Transverse colon (tissue), 4 donors: ENCODE data around the gene CMTM7. TPM values are rescaled to one million over a fixed set of nuclear protein-coding genes. Genes with fewer than 3 reads are reported as not detected.

ENCODE experiments used
- DNase-seq: peaks from one replicate; pipeline ENCODE4 v3.0.0-alpha.2; 2019
- H3K27ac ChIP-seq, 4 donors: fragments of 200-600 bp; sonication (generic); 2 replicates each; pipeline ENCODE4 v1.5.1; 2016 to 2018; ENCODE audit warnings: inconsistent platforms in 4 of 4
- H3K27me3 ChIP-seq: fragments of 200-600 bp; sonication (generic); 2 replicates; pipeline ENCODE4 v1.5.1; 2017; ENCODE audit warnings: inconsistent platforms
- H3K36me3 ChIP-seq, 4 donors: fragments of 200-600 bp; sonication (generic); 2 replicates each; pipeline ENCODE4 v1.5.1; 2017 to 2019; ENCODE audit warnings: inconsistent platforms in 4 of 4
- H3K4me1 ChIP-seq, 4 donors: fragments of 200-600 bp; sonication (generic); 2 replicates each; pipeline ENCODE4 v1.5.1; 2017 to 2020; ENCODE audit warnings: inconsistent platforms in 4 of 4
- H3K4me3 ChIP-seq, 4 donors: fragments of 200-600 bp; sonication (generic); 1 replicate in 1 of 4; 2 replicates in 3 of 4; pipeline versions ENCODE4 v1.5.1 to v1.6.1; 2017 to 2019; ENCODE audit warnings: inconsistent platforms in 4 of 4
- H3K9me3 ChIP-seq, 2 donors: fragments of 200-600 bp; sonication (generic); 2 replicates each; pipeline ENCODE4 v1.5.1; 2017 to 2019; ENCODE audit warnings: inconsistent platforms in 2 of 2
- CTCF ChIP-seq, 5 experiments: fragments of 200-600 bp in 3 of 5; fragments of 450-650 bp in 2 of 5; sonication (generic) in 3 of 5; IDR thresholded peaks; 1 replicate in 2 of 5; 2 replicates in 3 of 5; pipeline ENCODE4 v1.5.1; 2016 to 2017; ENCODE audit warnings: antibody characterized with exemption in 5 of 5, inconsistent platforms in 3 of 5, mild to moderate bottlenecking in 2 of 5, moderate library complexity in 1 of 5
- EP300 ChIP-seq: sonication (generic); formaldehyde crosslinking; IDR thresholded peaks from one replicate; pipeline ENCODE4 v1.6.1; 2017; ENCODE audit warnings: antibody characterized with exemption, low read depth
- POLR2A ChIP-seq: fragments of 450-650 bp; IDR thresholded peaks from one replicate; pipeline ENCODE4 v1.6.1; 2016; ENCODE audit warnings: antibody characterized with exemption, mild to moderate bottlenecking, moderate library complexity
- POLR2AphosphoS5 ChIP-seq, 3 donors: sonication (generic); formaldehyde crosslinking; IDR thresholded peaks; one replicate each; pipeline ENCODE4 v1.6.1; 2016; ENCODE audit warnings: antibody characterized with exemption in 3 of 3
- WGBS, 2 donors: methylation state at CpG; one replicate each; pipeline ENCODE4 v1.1.5; 2018; ENCODE audit warnings: low coverage in 1 of 2; 5-methylcytosine and 5-hydroxymethylcytosine counted together
- in situ Hi-C, 4 donors: fragments of 200-750 bp; cut with MboI; loops; one replicate each; pipeline versions ENCODE4 v1.15.0 to v1.15.1; 2017; ENCODE audit warnings: low sequenced_read_pairs in 3 of 4, low pct_ligation_motif_present in 1 of 4, low pct_unique_long_range_greater_than_20kb in 1 of 4
- intact Hi-C: fragments of 100-400 bp; cut with DNase I; formaldehyde crosslinking; loops from one replicate; pipeline ENCODE4 v1.15.1; 2023; ENCODE audit warnings: low total_unique reads
- total RNA-seq, 4 donors: library from RNA; depleted of rRNA; stranded (reverse); fragments of >200 nt; gene quantifications; one replicate each; pipeline ENCODE4 v1.1.0, GENCODE V29; 2016

The CMTM7 gene
- total RNA-seq, 4 donors from 2014 or later, result 3.4 to 16.0 (median 7.1) TPM

GRCh38 chr3:32399030-32399620, 7.5 kb downstream of the CMTM7 start:
- Histone ChIP-seq H3K4me3 (no peak overlapping the region), H3K27me3 (no peaks in the 10 kb centered on the region), H3K9me3 (no peaks in the 10 kb centered on the region), H3K36me3 (no peaks in the 10 kb centered on the region), H3K4me1 (peaks cover 5 to 18% (median 14%) of the 10 kb centered on the region in 4 donors), H3K27ac (peak overlapping the region in 3 of 4 donors; percentile 9 to 45 (median 28))
- DNase-seq, result no peak
- no peak for TF ChIP-seq POLR2A
- peak; percentile 39 to 61 (median 56) for TF ChIP-seq CTCF (IDR thresholded peaks at IDR 0.05)
- intact Hi-C loops (no loop called here), in situ Hi-C loops (no loop called here)
- WGBS, 2 donors, result 0 to 54% methylated on average over 1 to 2 of the region's 2 CpGs

GRCh38 chr3:32401126-32401525, 9.5 kb downstream of the CMTM7 start:
- no peaks in the 10 kb centered on the region for H3K36me3 ChIP-seq
- DNase-seq, result no peak
- no peaks in the 10 kb centered on the region for H3K9me3 ChIP-seq
- peak overlapping the region; percentile 85 to 88 (median 87) for H3K27ac ChIP-seq
- H3K27me3 ChIP-seq, result no peaks in the 10 kb centered on the region
- in situ Hi-C loops, result no loop called here
- TF ChIP-seq CTCF (IDR thresholded peaks at IDR 0.05), result no peak
- no peak for TF ChIP-seq EP300
- TF ChIP-seq POLR2A, result no peak
- TF ChIP-seq POLR2AphosphoS5 (IDR thresholded peaks at IDR 0.05), result no peak
- H3K4me1 ChIP-seq, result peaks cover 9 to 26% (median 17%) of the 10 kb centered on the region in 4 donors
- 14 to 33% methylated on average over 3 to 11 of the region's 11 CpGs for WGBS, 2 donors
- intact Hi-C loops, result no loop called here
- peak overlapping the region; percentile 28 to 57 (median 40) for H3K4me3 ChIP-seq

- WGBS, 2 donors, result 0 to 1% methylated on average over 8 to 38 of the region's 41 CpGs
Measured at GRCh38 chr3:32401556-32402081, 10.0 kb downstream of the CMTM7 start.

GRCh38 chr3:32403663-32404062, 12.0 kb downstream of the CMTM7 start:
- in situ Hi-C loops (no loop called here), intact Hi-C loops (no loop called here)

More at GRCh38 chr3:32401556-32402081, 10.0 kb downstream of the CMTM7 start:
- TF ChIP-seq CTCF (IDR thresholded peaks at IDR 0.05) (peak in 1 of 5 experiments; percentile 5), POLR2A (peak; percentile 51), EP300 (no peak), POLR2AphosphoS5 (IDR thresholded peaks at IDR 0.05) (peak; percentile 27 to 66 (median 60))
- peak; percentile 74 for DNase-seq
- Histone ChIP-seq H3K36me3 (no peaks in the 10 kb centered on the region), H3K27me3 (no peaks in the 10 kb centered on the region), H3K9me3 (no peaks in the 10 kb centered on the region), H3K27ac (peak overlapping the region; percentile 85 to 88 (median 87)), H3K4me3 (peak overlapping the region; percentile 28 to 57 (median 40)), H3K4me1 (peaks cover 9 to 27% (median 18%) of the 10 kb centered on the region in 4 donors)
- in situ Hi-C loops (no loop called here), intact Hi-C loops (no loop called here)

More at GRCh38 chr3:32403663-32404062, 12.0 kb downstream of the CMTM7 start:
- Histone ChIP-seq H3K27me3 (no peaks in the 10 kb centered on the region), H3K36me3 (no peaks in the 10 kb centered on the region), H3K4me1 (peaks cover 9 to 36% (median 19%) of the 10 kb centered on the region in 4 donors), H3K9me3 (no peaks in the 10 kb centered on the region), H3K27ac (peak overlapping the region in 2 of 4 donors; percentile 85 to 87), H3K4me3 (no peak overlapping the region)
- WGBS, 2 donors, result 75% methylated on average over 3 of the region's 3 CpGs; no CpG with 5 or more reads in 1 of the 2 donors
- TF ChIP-seq CTCF (IDR thresholded peaks at IDR 0.05) (no peak), EP300 (no peak), POLR2A (no peak), POLR2AphosphoS5 (IDR thresholded peaks at IDR 0.05) (no peak)
- no peak for DNase-seq
